HepG2 (cell line): ENCODE data around the gene SYT7. TPM values are rescaled to one million over a fixed set of nuclear protein-coding genes. Genes with fewer than 3 reads are reported as not detected.

ENCODE experiments used
- ATAC-seq: fragments of 200-7000 bp; cut with Tn5 transposase; 3 replicates; pipeline ENCODE4 v1.9.1; 2020; ENCODE audit warnings: mild to moderate bottlenecking, moderate library complexity
- BruUV-seq: library from RNA; stranded (reverse); fragments of 400-500 nt; replicated peaks from 2 replicates; lab custom pipeline; 2021; lab: Mats Ljungman, UMichigan
- CTCF ChIA-PET: fragments of 300-600 bp; formaldehyde crosslinking; extraction: SDS; loops from one replicate; lab custom pipeline; 2021; ENCODE audit warnings: low total read pairs, inconsistent platforms, low intra/inter-chr PET ratio; lab: Yijun Ruan, JAX
- POLR2A ChIA-PET: fragments of 350-600 bp; sonication (Branson Sonifier 250); formaldehyde crosslinking; loops from one replicate; lab custom pipeline; 2020; ENCODE audit warnings: antibody characterized with exemption, inconsistent platforms; lab: Yijun Ruan, JAX
- DNase-seq: peaks from one replicate; pipeline ENCODE4 v3.0.0-alpha.2; 2015; ENCODE audit warnings: low spot score
- FAIRE-seq: peaks from 3 replicates; lab custom pipeline; 2011; peaks lifted over from hg19 to GRCh38; lab: Jason Lieb, UNC
- H2AFZ ChIP-seq: one replicate; pipeline ENCODE4 v1.6.1; 2011; ENCODE audit warnings: low read length, inconsistent platforms
- H3K27ac ChIP-seq: fragments of 300-600 bp; 3 replicates; pipeline ENCODE4 v1.8.0; 2011; ENCODE audit warnings: mixed run types, mild to moderate bottlenecking, mixed read lengths, low read length, inconsistent platforms; ENCODE audit not compliant: insufficient read depth; ENCODE audit errors: extremely low read length
- H3K27me3 ChIP-seq, 2 experiments: fragments of 200-600 bp in 1 of 2; 2 replicates in 1 of 2; 3 replicates in 1 of 2; pipeline versions ENCODE4 v1.6.0 to v1.8.0; 2011; ENCODE audit warnings: low read length in 2 of 2, mild to moderate bottlenecking in 2 of 2, moderate library complexity in 2 of 2, inconsistent platforms in 1 of 2; ENCODE audit not compliant: insufficient read depth in 2 of 2, control insufficient read depth in 1 of 2
- H3K36me3 ChIP-seq, 2 experiments: fragments of 200-600 bp in 1 of 2; replicated peaks in 1 of 2; 2 replicates in 1 of 2; 3 replicates in 1 of 2; pipeline versions ENCODE4 v1.5.1 to v1.8.0; 2011; ENCODE audit warnings: low read length in 2 of 2, inconsistent platforms in 1 of 2; ENCODE audit not compliant: insufficient read depth in 2 of 2, control insufficient read depth in 1 of 2
- H3K4me1 ChIP-seq: 2 replicates; pipeline ENCODE4 v1.5.1; 2012; ENCODE audit warnings: low read length, inconsistent platforms; ENCODE audit not compliant: insufficient read depth
- H3K4me2 ChIP-seq: 2 replicates; pipeline ENCODE4 v1.6.0; 2011; ENCODE audit warnings: low read depth, low read length, inconsistent platforms
- H3K4me3 ChIP-seq, 3 experiments: fragments of 200-600 bp in 1 of 3; sonication (generic), shearing (Covaris generic) in 1 of 3; replicated peaks in 1 of 3; 2 replicates each; pipeline ENCODE4 v1.5.1; 2011 to 2016; ENCODE audit warnings: low read length in 3 of 3, inconsistent platforms in 2 of 3, low read depth in 2 of 3, mild to moderate bottlenecking in 2 of 3, control low read depth in 1 of 3, mixed read lengths in 1 of 3; ENCODE audit not compliant: insufficient read depth in 1 of 3
- H3K79me2 ChIP-seq: one replicate; pipeline ENCODE4 v1.6.1; 2011; ENCODE audit warnings: low read length, inconsistent platforms; ENCODE audit not compliant: insufficient read depth
- H3K9ac ChIP-seq: 2 replicates; pipeline ENCODE4 v1.6.0; 2011; ENCODE audit warnings: mild to moderate bottlenecking, low read depth, low read length, inconsistent platforms; ENCODE audit not compliant: insufficient read depth
- H3K9me3 ChIP-seq: 2 replicates; pipeline ENCODE4 v1.5.1; 2012; ENCODE audit warnings: mild to moderate bottlenecking, low read length
- H4K20me1 ChIP-seq: 2 replicates; pipeline ENCODE4 v1.6.0; 2011; ENCODE audit warnings: inconsistent platforms, mild to moderate bottlenecking, low read length, moderate library complexity; ENCODE audit not compliant: insufficient read depth
- HIC2 ChIP-seq: sonication (generic); formaldehyde crosslinking; IDR thresholded peaks from 2 replicates; pipeline ENCODE4 v1.9.0; 2022; ENCODE audit warnings: low read depth, missing genetic modification reagents
- HMGXB3 ChIP-seq: sonication (generic); formaldehyde crosslinking; IDR thresholded peaks from 2 replicates; pipeline ENCODE4 v1.4.0; 2020; ENCODE audit warnings: missing genetic modification reagents, borderline replicate concordance
- KDM4B ChIP-seq: sonication (generic); formaldehyde crosslinking; IDR thresholded peaks from 2 replicates; pipeline ENCODE4 v1.4.0; 2020; ENCODE audit warnings: missing genetic modification reagents
- LRRFIP1 ChIP-seq: sonication (generic); formaldehyde crosslinking; conservative IDR thresholded peaks from 2 replicates; pipeline ENCODE4 v1.4.0; 2020; ENCODE audit warnings: missing genetic modification reagents
- MZF1 ChIP-seq: sonication (generic); formaldehyde crosslinking; IDR thresholded peaks from 2 replicates; pipeline ENCODE4 v1.8.1; 2023; ENCODE audit warnings: mild to moderate bottlenecking, missing genetic modification reagents, borderline replicate concordance
- ZBTB3 ChIP-seq: sonication (generic); formaldehyde crosslinking; IDR thresholded peaks from 2 replicates; pipeline ENCODE4 v1.4.0; 2020; ENCODE audit warnings: low read depth, mild to moderate bottlenecking, moderate library complexity, missing genetic modification reagents, borderline replicate concordance
- ZNF343 ChIP-seq: sonication (generic); formaldehyde crosslinking; IDR thresholded peaks from 2 replicates; pipeline ENCODE4 v1.4.0; 2020; ENCODE audit warnings: mild to moderate bottlenecking, missing genetic modification reagents
- ZNF543 ChIP-seq: sonication (generic); formaldehyde crosslinking; IDR thresholded peaks from 2 replicates; pipeline ENCODE4 v1.4.0; 2020; ENCODE audit warnings: mild to moderate bottlenecking, missing genetic modification reagents
- WGBS: methylation state at CpG from one replicate; pipeline ENCODE4 v1.1.6; 2017; ENCODE audit warnings: low lambda C conversion rate; 5-methylcytosine and 5-hydroxymethylcytosine counted together
- in situ Hi-C: cut with HindIII; loops from 2 replicates; pipeline ENCODE4 v1.10.0; 2017; ENCODE audit warnings: low pct_unique_long_range_greater_than_20kb; ENCODE audit not compliant: extremely low pct_ligation_motif_present
- intact Hi-C: fragments of 100-400 bp; cut with micrococcal nuclease; formaldehyde crosslinking; loops from one replicate; pipeline ENCODE4 v1.10.0; 2022; ENCODE audit not compliant: unreplicated experiment
- polyA plus RNA-seq, 8 experiments: library from polyadenylated mRNA; depleted of rRNA in 3 of 8; stranded (reverse) in 7 of 8; unstranded in 1 of 8; fragments of >200 nt; fragmentation: Illumina TruSeq in 4 of 8; extraction: Trizol in 4 of 8; gene quantifications; 2 replicates each; pipeline versions ENCODE4 v1.2.1 to v1.2.3, GENCODE V29; 2011 to 2016; ENCODE audit warnings: low read depth in 4 of 8, missing spikeins in 1 of 8, mixed read lengths in 1 of 8; ENCODE audit not compliant: insufficient read depth in 1 of 8
- total RNA-seq, 5 experiments: library from RNA; depleted of rRNA; stranded (reverse); fragments of >200 nt; fragmentation: Illumina TruSeq; extraction: Trizol; gene quantifications; 2 replicates each; pipeline ENCODE4 v1.2.3, GENCODE V29; 2016; ENCODE audit warnings: low read depth in 1 of 5

The SYT7 gene
- total and polyA plus RNA-seq, 2 of the 13 experiments (the other 11 are each of a cell fraction or from before 2014, with no cell fraction given) = 1.4 to 4.4 TPM

GRCh38 chr11:61544466-61544865 is 36.4 kb downstream of the SYT7 start:
- H3K36me3 ChIP-seq = no peaks in the 10 kb centered on the region
- no peak overlapping the region for H2AFZ ChIP-seq
- ChIA-PET POLR2A (no interaction called here), CTCF (no interaction called here)
- DNase-seq (no peak), FAIRE-seq (no peak), ATAC-seq (no peak)
- WGBS = 62% methylated on average over 5 of the region's 6 CpGs
- H4K20me1 ChIP-seq = no peaks in the 10 kb centered on the region
- no TSS peak for BruUV-seq
- no peak overlapping the region for H3K9ac ChIP-seq
- H3K4me3 ChIP-seq = no peak overlapping the region
- no peak for TF ChIP-seq HIC2
- no peak for TF ChIP-seq HMGXB3
- no peak for TF ChIP-seq KDM4B
- TF ChIP-seq MZF1 (CRISPR knock-in tag) = no peak
- TF ChIP-seq ZNF343 (CRISPR knock-in tag) = no peak
- TF ChIP-seq ZNF543 = no peak
- no peak for TF ChIP-seq LRRFIP1
- no peak for TF ChIP-seq ZBTB3 (CRISPR knock-in tag)
- H3K27me3 ChIP-seq = no peaks in the 10 kb centered on the region
- in situ Hi-C loops (no loop called here), intact Hi-C loops (no loop called here)
- no peaks in the 10 kb centered on the region for H3K9me3 ChIP-seq
- H3K27ac ChIP-seq = no peak overlapping the region
- no peak overlapping the region for H3K4me2 ChIP-seq
- H3K4me1 ChIP-seq = peaks cover 15% of the 10 kb centered on the region
- no peaks in the 10 kb centered on the region for H3K79me2 ChIP-seq
